Naive thymus-derived CD8-positive, alpha-beta T cell (primary cell): ENCODE results near the gene SELENOS. TPM values are rescaled to one million over a fixed set of nuclear protein-coding genes. Genes with fewer than 3 reads are reported as not detected.

Experiments used
- polyA plus RNA-seq, 3 donors: library from polyadenylated mRNA; unstranded; fragments of 300-500 nt; fragmentation: Illumina TruSeq; gene quantifications; one replicate each; pipeline ENCODE4 v1.2.3, GENCODE V29; 2021
- total RNA-seq, 8 experiments: library from RNA in 2 of 8; stranded (reverse) in 2 of 8; gene quantifications; one replicate each; pipeline ENCODE4 v1.2.3 and lab custom pipeline; 2021 to 2026

Gene SELENOS
- total and polyA plus RNA-seq, 5 experiments from 2014 or later: 26.7 to 64.4 (median 38.8) TPM

Other genes starting within 250 kb of the SELENOS start
- gene CHSY1, start 25.4 kb downstream of the SELENOS start, total RNA-seq: 10 to 100 TPM; 12.6 to 12.9 TPM
- 1 to 10 TPM in 2 of 3 donors, under 1 TPM in 1; 0.96 to 1.7 (median 1.6) TPM for gene CHSY1, start 25.4 kb downstream of the SELENOS start, polyA plus RNA-seq
- gene SNRPA1, start 17.8 kb upstream of the SELENOS start, total RNA-seq: 100 to 1,000 TPM; 125 to 136 TPM
- gene SNRPA1, start 17.8 kb upstream of the SELENOS start, polyA plus RNA-seq: 10 to 100 TPM; 52.5 to 68.1 (median 58.1) TPM
- gene PCSK6, start 212.2 kb upstream of the SELENOS start, total RNA-seq: 1 to 10 TPM; 2.9 to 6.7 TPM
- gene PCSK6, start 212.2 kb upstream of the SELENOS start, polyA plus RNA-seq: 1 to 10 TPM in 1 of 3 donors, under 1 TPM in 2; 0.04 to 1.3 (median 0.66) TPM